Esophagus muscularis mucosa (tissue), 4 donors: ENCODE measurements around the gene SH3PXD2B.

Experiments used
- CTCF ChIP-seq, 3 experiments: fragments of 200-600 bp in 2 of 3; fragments of 450-650 bp in 1 of 3; sonication (generic) in 2 of 3; IDR thresholded peaks; one replicate each; pipeline ENCODE4 v1.5.1; 2017 to 2019; ENCODE audit warnings: antibody characterized with exemption in 3 of 3, mild to moderate bottlenecking in 2 of 3, moderate library complexity in 1 of 3
- EP300 ChIP-seq: sonication (generic); formaldehyde crosslinking; IDR thresholded peaks from one replicate; pipeline ENCODE4 v1.6.1; 2017; ENCODE audit warnings: antibody characterized with exemption
- POLR2A ChIP-seq: fragments of 450-650 bp; IDR thresholded peaks from one replicate; pipeline ENCODE4 v1.6.1; 2017; ENCODE audit warnings: antibody characterized with exemption, moderate library complexity, mild to moderate bottlenecking, low read depth
- POLR2AphosphoS5 ChIP-seq, 2 donors: sonication (generic); formaldehyde crosslinking; IDR thresholded peaks; one replicate each; pipeline ENCODE4 v1.6.1; 2017; ENCODE audit warnings: antibody characterized with exemption in 2 of 2

- TF ChIP-seq CTCF (IDR thresholded peaks at IDR 0.05) (no peak), POLR2A (no peak), POLR2AphosphoS5 (IDR thresholded peaks at IDR 0.05) (no peak), EP300 (no peak)
Measured at GRCh38 chr5:172325452-172325851, 128.9 kb downstream of the SH3PXD2B start.
